ENCODE results near the gene MAP3K9. TPM values are rescaled to one million over a fixed set of nuclear protein-coding genes. Genes with fewer than 3 reads are reported as not detected.
A peak's percentile ranks its signal among the peaks of the same experiment; 100 is the strongest.

The MAP3K9 gene
- total and polyA plus RNA-seq, 2 of the 8 experiments (the other 6 are each of a cell fraction or from before 2014, with no cell fraction given), result 9.8 to 24.7 TPM

DNA sequence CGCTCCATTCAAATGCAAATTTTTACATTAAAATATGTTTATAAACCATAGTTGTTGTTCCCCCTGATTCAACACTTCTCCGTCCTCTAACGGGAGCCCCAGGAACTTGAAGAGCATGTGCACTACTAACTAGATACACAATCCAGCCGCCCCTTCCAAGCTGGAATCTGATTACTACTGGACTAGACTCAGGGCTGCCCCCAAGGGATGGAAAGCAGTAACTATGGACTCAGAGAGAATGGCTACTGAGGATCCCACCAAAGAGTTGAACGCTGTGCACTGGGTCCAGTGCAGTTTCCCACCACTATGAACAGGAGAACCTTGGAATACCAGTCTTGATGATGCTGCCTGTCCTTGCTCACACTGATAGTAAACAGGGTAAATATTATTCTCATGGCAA lies 49.3 kb upstream of the MAP3K9 start:
- H3K27me3 ChIP-seq (replicated peaks in 1 of 4; ENCODE audit: control insufficient read depth in 3 of 4, extremely low read depth in 1 of 4, insufficient read depth in 3 of 4, low read length in 3 of 4), result no peaks in the 10 kb centered on the region
- H3K79me2 ChIP-seq (ENCODE audit: control insufficient read depth in 1 of 2, insufficient read depth in 2 of 2, low read length in 2 of 2), result no peaks in the 10 kb centered on the region
- H3K36me3 ChIP-seq (ENCODE audit: control insufficient read depth in 2 of 4, insufficient read depth in 4 of 4, low read length in 3 of 4), result no peaks in the 10 kb centered on the region
- no peak overlapping the region for H4K8ac ChIP-seq (ENCODE audit: extremely low read depth, insufficient read depth, low read length)
- no peak overlapping the region for H2BK20ac ChIP-seq (ENCODE audit: low read length)
- WGBS, 2 experiments (ENCODE audit: extremely low coverage in 1 of 2, insufficient coverage in 1 of 2, insufficient read length in 1 of 2, insufficient replicate concordance in 2 of 2, low coverage in 1 of 2, low lambda C conversion rate in 2 of 2, missing lambda C conversion rate in 1 of 2), result 86% methylated on average over 5 of the region's 5 CpGs; no CpG with 5 or more reads in 1 of the 2 experiments
- H3K4me1 ChIP-seq (replicated peaks in 1 of 4; ENCODE audit: control insufficient read depth in 3 of 4, insufficient read depth in 4 of 4, low read length in 3 of 4), result no peaks in the 10 kb centered on the region
- no peak overlapping the region for H2BK5ac ChIP-seq (ENCODE audit: low read depth, low read length)
- no peak overlapping the region for H2BK15ac ChIP-seq (ENCODE audit: low read length)
- no peak overlapping the region for H3K4me3 ChIP-seq (ENCODE audit: extremely low read depth in 1 of 4, insufficient read depth in 2 of 4, low read depth in 3 of 4, low read length in 4 of 4)
- FAIRE-seq, result no peak
- no peak overlapping the region for H3K23ac ChIP-seq (ENCODE audit: insufficient read length)
- no peak overlapping the region for H3K9ac ChIP-seq (replicated peaks in 1 of 4; ENCODE audit: extremely low read depth in 1 of 4, low read depth in 3 of 4, low read length in 3 of 4)
- no peaks in the 10 kb centered on the region for H4K20me1 ChIP-seq (replicated peaks in 1 of 2; ENCODE audit: control insufficient read depth in 1 of 2, insufficient read depth in 2 of 2, low read length in 2 of 2)
- H2BK120ac ChIP-seq (replicated peaks; ENCODE audit: low read depth, low read length), result no peak overlapping the region
- no peak overlapping the region for H2BK12ac ChIP-seq (ENCODE audit: low read depth, low read length)
- no peak overlapping the region for H3K14ac ChIP-seq (ENCODE audit: insufficient read length)
- H4K5ac ChIP-seq (ENCODE audit: insufficient read length, low read depth, low read length), result no peak overlapping the region
- no peak overlapping the region for H3K4ac ChIP-seq (replicated peaks; ENCODE audit: insufficient read length, low read depth, low read length)
- ChIA-PET POLR2A (ENCODE audit: partially characterized antibody) (no interaction called here), CTCF (ENCODE audit: partially characterized antibody) (interaction anchor here (1.4 kb wide), 1 partner anchor 13 kb away, joined by 3 read pairs; no protein-coding TSS in a partner anchor)
- H2AFZ ChIP-seq (ENCODE audit: low read length), result no peak overlapping the region
- H3K9me3 ChIP-seq (ENCODE audit: insufficient read depth in 2 of 2, low read depth in 1 of 2, low read length in 1 of 2), result no peaks in the 10 kb centered on the region
- no peak overlapping the region for H3K27ac ChIP-seq (ENCODE audit: low read depth, low read length)
- no peak overlapping the region for H4K91ac ChIP-seq (replicated peaks; ENCODE audit: insufficient read length, low read length)
- no peaks in the 10 kb centered on the region for H3K23me2 ChIP-seq (ENCODE audit: low read depth, low read length)
- no peaks in the 10 kb centered on the region for H3K79me1 ChIP-seq (ENCODE audit: low read depth, low read length)
- no peak overlapping the region for H3K4me2 ChIP-seq (ENCODE audit: insufficient read depth in 1 of 2, low read depth in 2 of 2, low read length in 2 of 2)
- DNase-seq (ENCODE audit: low read depth in 1 of 2, low spot score in 2 of 2), result no peak
- H3K56ac ChIP-seq (replicated peaks; ENCODE audit: insufficient read length, low read depth, low read length), result no peak overlapping the region
- H2AK5ac ChIP-seq (ENCODE audit: low read depth, low read length), result no peak overlapping the region
- H3K18ac ChIP-seq (ENCODE audit: extremely low read depth, low read length), result no peak overlapping the region
- TF ChIP-seq RAD21 (IDR thresholded peaks at IDR 0.05 in 1 of 2, conservative IDR thresholded peaks at IDR 0.05 in 1 of 2; ENCODE audit: low read depth in 2 of 2, low read length in 2 of 2), result peak in 1 of 2 experiments; percentile 27; a peak in 2 of 4 replicates
- no peak for TF ChIP-seq CREB1 (IDR thresholded peaks at IDR 0.05)
- no peak for TF ChIP-seq HDAC6 (IDR thresholded peaks at IDR 0.05; ENCODE audit: low read depth, low read length)
- no peak for TF ChIP-seq GABPA (IDR thresholded peaks at IDR 0.05; ENCODE audit: borderline replicate concordance, insufficient read depth, low read length)
- TF ChIP-seq, protein P1, sequence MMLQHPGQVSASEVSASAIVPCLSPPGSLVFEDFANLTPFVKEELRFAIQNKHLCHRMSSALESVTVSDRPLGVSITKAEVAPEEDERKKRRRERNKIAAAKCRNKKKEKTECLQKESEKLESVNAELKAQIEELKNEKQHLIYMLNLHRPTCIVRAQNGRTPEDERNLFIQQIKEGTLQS (IDR thresholded peaks at IDR 0.05; ENCODE audit: insufficient read depth, low read depth, low read length), result no peak
- no peak for TF ChIP-seq KDM4A (IDR thresholded peaks at IDR 0.05; ENCODE audit: low read depth, low read length, severe bottlenecking)
- no peak for TF ChIP-seq BRCA1 (IDR thresholded peaks at IDR 0.05; ENCODE audit: low read depth, low read length)
- TF ChIP-seq SP2 (IDR thresholded peaks at IDR 0.05; ENCODE audit: low read length), result no peak
- no peak for TF ChIP-seq CTBP2 (IDR thresholded peaks at IDR 0.05; ENCODE audit: borderline replicate concordance, insufficient read depth, insufficient read length, low read length)
- no peak for TF ChIP-seq ZNF274 (IDR thresholded peaks at IDR 0.05; ENCODE audit: borderline replicate concordance, extremely low read depth, low read length)
- TF ChIP-seq EGR1 (IDR thresholded peaks at IDR 0.05; ENCODE audit: borderline replicate concordance, low read depth, low read length), result no peak
- TF ChIP-seq, protein P2, sequence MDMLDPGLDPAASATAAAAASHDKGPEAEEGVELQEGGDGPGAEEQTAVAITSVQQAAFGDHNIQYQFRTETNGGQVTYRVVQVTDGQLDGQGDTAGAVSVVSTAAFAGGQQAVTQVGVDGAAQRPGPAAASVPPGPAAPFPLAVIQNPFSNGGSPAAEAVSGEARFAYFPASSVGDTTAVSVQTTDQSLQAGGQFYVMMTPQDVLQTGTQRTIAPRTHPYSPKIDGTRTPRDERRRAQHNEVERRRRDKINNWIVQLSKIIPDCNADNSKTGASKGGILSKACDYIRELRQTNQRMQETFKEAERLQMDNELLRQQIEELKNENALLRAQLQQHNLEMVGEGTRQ (IDR thresholded peaks at IDR 0.05; ENCODE audit: low read length), result no peak

Measured in H1 (cell line).